Breast epithelium (tissue), 4 donors: ENCODE data around the gene CILP. TPM values are rescaled to one million over a fixed set of nuclear protein-coding genes. Genes with fewer than 3 reads are reported as not detected.

Experiments
- DNase-seq, 2 donors: peaks; one replicate each; pipeline ENCODE4 v3.0.0-alpha.2; 2019; ENCODE audit warnings: low spot score in 2 of 2
- H3K27ac ChIP-seq, 2 donors: fragments of 200-600 bp; sonication (generic) in 1 of 2; one replicate each; pipeline ENCODE4 v1.5.1; 2016 to 2019; ENCODE audit warnings: mild to moderate bottlenecking in 1 of 2
- H3K27me3 ChIP-seq, 2 donors: fragments of 200-600 bp; sonication (generic) in 1 of 2; one replicate each; pipeline versions ENCODE4 v1.5.1 to v1.6.0; 2017 to 2019; ENCODE audit warnings: control low read depth in 1 of 2, mild to moderate bottlenecking in 1 of 2
- H3K36me3 ChIP-seq: fragments of 200-600 bp; one replicate; pipeline ENCODE4 v1.5.1; 2019
- H3K4me1 ChIP-seq, 2 donors: fragments of 200-600 bp; sonication (generic); one replicate each; pipeline ENCODE4 v1.5.1; 2016 to 2019; ENCODE audit warnings: control low read depth in 1 of 2
- H3K4me3 ChIP-seq, 3 donors: fragments of 200-600 bp; sonication (generic); 1 replicate in 2 of 3; 2 replicates in 1 of 3; pipeline ENCODE4 v1.5.1; 2016 to 2019; ENCODE audit warnings: mild to moderate bottlenecking in 3 of 3, moderate library complexity in 2 of 3
- H3K9me3 ChIP-seq, 2 donors: fragments of 200-600 bp; sonication (generic) in 1 of 2; one replicate each; pipeline ENCODE4 v1.5.1; 2016 to 2019; ENCODE audit warnings: control low read depth in 1 of 2
- CTCF ChIP-seq, 3 donors: fragments of 450-650 bp; IDR thresholded peaks; one replicate each; pipeline ENCODE4 v1.5.1; 2016 to 2017; ENCODE audit warnings: antibody characterized with exemption in 3 of 3, mild to moderate bottlenecking in 3 of 3, moderate library complexity in 3 of 3
- POLR2A ChIP-seq: fragments of 450-650 bp; IDR thresholded peaks from one replicate; pipeline ENCODE4 v1.6.1; 2016; ENCODE audit warnings: antibody characterized with exemption, mild to moderate bottlenecking, moderate library complexity
- POLR2AphosphoS5 ChIP-seq, 3 donors: sonication (generic); formaldehyde crosslinking; IDR thresholded peaks; one replicate each; pipeline ENCODE4 v1.6.1; 2017; ENCODE audit warnings: antibody characterized with exemption in 3 of 3
- intact Hi-C: fragments of 100-400 bp; cut with DNase I; formaldehyde crosslinking; loops from one replicate; pipeline ENCODE4 v1.15.1; 2023; ENCODE audit warnings: low total_unique reads
- total RNA-seq, 3 donors: library from RNA; depleted of rRNA; stranded (reverse); fragments of >200 nt; gene quantifications; one replicate each; pipeline ENCODE4 v1.1.0, GENCODE V29; 2016

CILP gene
- total RNA-seq, 3 donors from 2014 or later, result 5.2 to 203 (median 24.6) TPM

DNA sequence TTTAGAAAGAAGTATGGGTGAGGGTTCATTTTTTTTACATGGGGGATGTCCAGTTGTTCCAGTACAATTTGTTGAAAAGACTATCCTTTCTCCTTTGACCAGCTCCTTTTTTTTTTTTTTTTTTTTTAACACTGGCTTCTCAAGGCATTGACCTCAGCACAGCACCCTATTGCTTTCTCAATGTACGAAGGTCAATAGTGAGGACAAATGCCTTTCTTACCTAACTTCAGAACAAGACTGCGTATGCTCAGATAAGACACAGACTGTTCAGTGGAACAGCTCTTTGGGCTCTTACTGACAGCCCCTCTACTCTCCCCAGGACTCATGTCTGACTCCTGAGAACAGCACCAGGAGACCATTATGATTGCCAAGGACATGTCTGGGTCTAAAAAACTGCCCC lies 10.4 kb upstream of the CILP start:
- no peaks in the 10 kb centered on the region for H3K36me3 ChIP-seq
- H3K9me3 ChIP-seq, result no peaks in the 10 kb centered on the region
- H3K27me3 ChIP-seq, result no peaks in the 10 kb centered on the region
- H3K4me3 ChIP-seq, result no peak overlapping the region
- H3K4me1 ChIP-seq, result no peaks in the 10 kb centered on the region
- H3K27ac ChIP-seq, result no peak overlapping the region
- intact Hi-C loops, result no loop called here
- DNase-seq, result no peak
- TF ChIP-seq POLR2AphosphoS5 (IDR thresholded peaks at IDR 0.05) (no peak), CTCF (IDR thresholded peaks at IDR 0.05) (no peak), POLR2A (no peak)

DNA sequence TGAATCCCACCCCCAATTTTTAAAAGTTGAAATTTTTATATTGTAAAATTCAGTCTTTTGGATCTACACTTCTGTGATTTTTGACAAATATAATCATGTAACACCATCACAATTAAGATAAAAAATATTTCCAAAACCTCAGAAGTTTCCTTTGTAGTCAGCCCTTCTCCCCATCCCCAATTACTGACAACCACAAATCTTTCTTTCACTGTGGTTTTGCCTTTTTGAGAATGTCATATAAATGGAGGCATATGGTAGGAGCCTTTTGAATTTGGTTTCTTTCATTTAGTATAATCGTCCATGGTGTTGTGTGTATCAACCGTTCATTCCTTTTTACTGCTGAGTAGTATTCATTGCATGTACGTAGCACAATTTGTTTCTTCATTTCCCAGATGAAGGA lies 7.9 kb upstream of the CILP start:
- no peak overlapping the region for H3K27ac ChIP-seq
- H3K4me3 ChIP-seq, result no peak overlapping the region
- intact Hi-C loops, result no loop called here
- no peaks in the 10 kb centered on the region for H3K4me1 ChIP-seq
- H3K36me3 ChIP-seq, result no peaks in the 10 kb centered on the region
- TF ChIP-seq CTCF (IDR thresholded peaks at IDR 0.05), result no peak
- no peak for TF ChIP-seq POLR2A
- TF ChIP-seq POLR2AphosphoS5 (IDR thresholded peaks at IDR 0.05), result no peak
- H3K27me3 ChIP-seq, result no peaks in the 10 kb centered on the region
- H3K9me3 ChIP-seq, result no peaks in the 10 kb centered on the region
- no peak for DNase-seq

DNA sequence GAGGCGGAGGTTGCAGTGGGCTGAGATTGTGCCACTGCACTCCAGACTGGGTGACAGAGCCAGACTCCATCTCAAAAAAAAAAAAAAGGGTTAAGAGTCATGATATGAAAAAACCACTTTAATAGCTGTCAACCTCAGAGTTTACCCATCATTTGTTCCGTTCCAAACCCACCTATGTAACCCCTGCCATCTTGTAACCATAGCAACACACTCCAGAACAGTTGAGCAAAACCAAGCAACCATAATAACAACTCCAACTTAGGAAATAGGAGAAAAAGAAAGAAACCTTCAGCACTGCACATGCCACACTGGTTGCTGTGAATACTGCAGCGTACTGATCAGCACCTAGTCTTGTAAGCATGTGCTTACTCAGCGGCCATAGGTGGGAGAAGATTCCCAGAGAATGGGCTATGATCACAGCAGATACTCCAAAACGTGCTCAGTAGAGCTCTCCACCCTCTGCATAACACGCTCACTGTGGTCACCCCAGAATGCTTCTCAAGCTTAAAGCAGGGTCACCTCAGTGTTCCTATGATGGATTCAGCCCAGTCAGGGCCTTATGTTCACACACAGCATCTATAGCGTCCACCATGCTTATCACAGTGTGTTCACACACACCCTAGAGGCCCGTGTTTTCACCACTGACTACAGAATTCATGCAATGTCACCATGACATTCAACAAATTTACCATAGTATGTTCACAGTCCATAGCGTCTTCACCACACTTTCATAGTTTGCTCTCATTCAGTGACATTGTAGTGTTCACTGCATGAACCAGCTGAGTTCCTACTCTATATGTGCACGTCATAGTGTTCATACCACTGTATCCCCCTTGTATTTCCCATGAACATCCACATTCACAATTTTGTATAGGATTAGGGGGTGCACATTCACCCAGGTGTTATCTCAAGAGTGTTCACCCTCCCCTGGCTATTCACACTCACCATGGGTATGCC lies 6.5 kb upstream of the CILP start:
- no peaks in the 10 kb centered on the region for H3K9me3 ChIP-seq
- no peaks in the 10 kb centered on the region for H3K36me3 ChIP-seq
- H3K27me3 ChIP-seq, result no peaks in the 10 kb centered on the region
- H3K4me3 ChIP-seq, result no peak overlapping the region
- no peak for DNase-seq
- intact Hi-C loops, result no loop called here
- no peaks in the 10 kb centered on the region for H3K4me1 ChIP-seq
- TF ChIP-seq POLR2AphosphoS5 (IDR thresholded peaks at IDR 0.05), result no peak
- no peak for TF ChIP-seq POLR2A
- TF ChIP-seq CTCF (IDR thresholded peaks at IDR 0.05), result no peak
- no peak overlapping the region for H3K27ac ChIP-seq

GRCh38 chr15:65215496-65215895 lies 4.2 kb upstream of the CILP start:
- Histone ChIP-seq H3K27ac (no peak overlapping the region), H3K36me3 (no peaks in the 10 kb centered on the region), H3K27me3 (no peaks in the 10 kb centered on the region), H3K9me3 (no peaks in the 10 kb centered on the region), H3K4me1 (peaks cover 0 to 7% of the 10 kb centered on the region in 2 donors), H3K4me3 (no peak overlapping the region)
- no peak for DNase-seq
- intact Hi-C loops, result no loop called here
- TF ChIP-seq POLR2A (no peak), POLR2AphosphoS5 (IDR thresholded peaks at IDR 0.05) (no peak), CTCF (IDR thresholded peaks at IDR 0.05) (no peak)

DNA sequence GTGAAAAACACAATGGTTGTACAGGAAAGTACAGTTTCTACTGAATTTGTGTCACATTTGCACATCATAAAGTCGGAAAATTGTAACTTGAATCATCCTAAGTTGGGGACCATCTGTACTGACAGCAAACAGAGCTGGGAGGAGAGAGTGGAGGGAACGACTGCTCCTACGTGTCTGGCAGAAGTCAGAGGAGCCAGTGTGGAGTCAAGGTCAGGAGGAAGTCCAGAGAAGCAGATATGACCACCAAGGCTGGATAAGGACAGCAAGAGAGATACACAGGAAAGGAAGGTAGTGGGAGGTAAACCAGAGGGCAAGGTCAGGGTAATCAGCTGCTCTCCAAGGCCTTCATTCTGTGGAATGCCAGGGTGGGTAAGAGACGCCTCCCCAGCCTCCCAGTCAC lies 2.7 kb upstream of the CILP start:
- no peak for TF ChIP-seq POLR2A
- TF ChIP-seq CTCF (IDR thresholded peaks at IDR 0.05), result no peak
- Histone ChIP-seq H3K9me3 (no peaks in the 10 kb centered on the region), H3K4me1 (peaks cover 0 to 7% of the 10 kb centered on the region in 2 donors), H3K4me3 (no peak overlapping the region), H3K27me3 (no peaks in the 10 kb centered on the region), H3K36me3 (no peaks in the 10 kb centered on the region), H3K27ac (no peak overlapping the region)
- DNase-seq, result no peak
- intact Hi-C loops, result no loop called here
